Skin of body (tissue), 2 donors: ENCODE data around the gene PDLIM1. TPM values are rescaled to one million over a fixed set of nuclear protein-coding genes. Genes with fewer than 3 reads are reported as not detected.

Experiments used
- DNase-seq: peaks from one replicate; lab custom pipeline; 2025; lab: John Stamatoyannopoulos, UW
- total RNA-seq: library from RNA; depleted of rRNA; stranded (reverse); fragments of >200 nt; gene quantifications from one replicate; pipeline ENCODE4 v1.2.3, GENCODE V29; 2014

Gene PDLIM1
- total RNA-seq, 1 donor from 2014 or later, result 21.9 TPM

- no peak for DNase-seq
These were observed 24.7 kb upstream of the PDLIM1 start for GRCh38 chr10:95315509-95315908.

- DNase-seq, result no peak
These were observed 23.6 kb upstream of the PDLIM1 start for GRCh38 chr10:95314192-95314918.

- DNase-seq, result no peak
These were observed 22.2 kb upstream of the PDLIM1 start for GRCh38 chr10:95312986-95313495.

DNA sequence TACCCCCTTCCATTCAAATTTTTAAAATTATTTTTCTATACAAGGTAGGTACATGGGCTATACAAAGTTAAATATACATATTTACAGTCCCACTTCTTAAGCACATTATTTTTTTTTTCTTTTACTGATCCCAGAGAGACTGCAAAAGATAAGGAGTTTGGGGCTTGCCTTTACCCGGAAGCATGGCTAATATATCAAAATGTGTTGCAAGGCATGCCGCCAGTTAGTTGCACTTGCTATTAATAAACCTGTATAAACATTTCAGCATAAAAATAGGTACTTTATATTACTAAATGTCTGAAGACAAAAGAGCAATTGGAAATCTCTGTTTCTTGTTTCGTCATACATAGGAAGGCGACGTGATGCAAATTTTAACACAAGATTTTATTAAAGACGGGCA is 21.5 kb upstream of the PDLIM1 start:
- DNase-seq, result no peak

DNA sequence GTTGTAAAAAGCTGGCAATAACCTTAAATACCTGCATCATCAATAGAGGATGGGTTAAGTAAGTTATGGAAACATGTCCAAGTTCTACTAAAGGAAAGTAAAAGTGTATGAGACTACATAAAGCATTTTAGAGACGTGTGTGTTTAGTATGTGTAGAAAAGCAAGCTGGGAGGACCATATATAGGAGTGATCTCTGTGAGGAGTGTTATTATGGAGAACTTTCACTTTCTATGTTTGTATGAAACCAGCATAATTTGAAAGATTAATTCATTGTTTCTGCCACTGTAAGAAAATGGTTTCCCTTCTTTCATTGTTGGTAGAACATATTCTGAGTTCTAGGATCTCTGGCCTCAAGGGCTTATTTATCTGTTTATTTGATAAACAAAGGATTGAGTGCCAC is 19.2 kb upstream of the PDLIM1 start:
- no peak for DNase-seq

DNA sequence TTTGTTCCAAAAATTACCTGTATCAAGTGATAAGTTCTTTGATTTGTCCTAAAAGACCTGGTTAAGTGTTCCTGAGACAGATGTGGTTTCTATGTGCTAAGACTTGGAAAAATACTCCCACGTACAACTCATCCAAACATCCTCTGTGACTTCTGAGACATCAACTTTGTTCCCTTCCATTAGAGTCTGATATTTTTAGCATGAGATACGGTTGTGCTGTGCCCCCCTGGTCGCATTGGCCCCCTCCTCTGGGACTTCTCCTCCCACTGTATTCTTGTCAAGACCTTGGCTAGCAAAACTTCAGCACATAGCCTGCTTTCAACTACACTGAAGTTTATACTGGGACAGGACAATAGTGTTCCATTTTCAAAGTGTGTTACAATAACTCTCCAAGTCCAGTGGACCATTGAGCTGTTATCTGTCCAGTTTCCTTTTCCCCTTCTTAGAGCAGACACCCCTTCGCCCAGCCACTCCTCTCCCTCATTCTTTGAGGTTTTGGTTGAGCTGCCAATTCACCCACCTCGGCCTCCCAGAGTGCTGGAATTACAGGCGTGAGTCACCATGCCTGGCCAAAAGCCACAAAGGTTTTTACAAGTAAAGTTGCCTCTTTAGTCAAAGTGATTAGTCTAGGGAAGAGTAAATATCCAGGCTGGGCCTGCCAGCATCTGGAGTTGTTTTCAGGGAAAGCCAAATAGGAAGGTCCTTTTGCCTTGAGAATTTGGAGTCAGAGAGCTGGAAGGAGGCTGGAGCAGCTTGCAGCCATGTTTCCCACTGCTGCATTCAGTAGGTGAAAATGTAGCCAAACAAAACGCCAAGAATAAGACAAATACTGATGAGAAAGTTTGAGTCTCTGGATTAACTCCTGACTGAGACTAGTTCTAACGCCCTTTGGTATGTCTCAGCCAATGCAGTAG is 17.8 kb upstream of the PDLIM1 start:
- no peak for DNase-seq

DNA sequence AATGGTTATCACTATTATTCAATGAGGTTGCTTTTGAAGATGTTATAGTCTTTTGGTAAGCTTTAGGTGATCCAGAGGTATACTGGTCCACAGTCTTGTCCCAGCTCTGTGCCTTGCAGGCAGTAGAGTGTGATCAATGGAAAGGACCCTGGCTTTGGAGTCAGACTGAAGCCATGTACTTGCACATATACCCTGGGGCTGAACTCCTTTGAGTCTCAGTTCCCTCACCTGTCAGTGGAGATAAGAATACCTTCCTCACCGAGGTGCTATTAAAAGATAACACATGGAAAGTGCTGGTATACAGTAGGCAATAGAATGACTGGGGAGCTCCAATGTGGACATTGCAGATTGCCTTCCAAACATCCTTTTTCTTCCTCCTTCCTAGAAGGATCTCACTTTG is 16.0 kb upstream of the PDLIM1 start:
- no peak for DNase-seq

GRCh38 chr10:95306318-95306650 is 15.5 kb upstream of the PDLIM1 start:
- no peak for DNase-seq

DNA sequence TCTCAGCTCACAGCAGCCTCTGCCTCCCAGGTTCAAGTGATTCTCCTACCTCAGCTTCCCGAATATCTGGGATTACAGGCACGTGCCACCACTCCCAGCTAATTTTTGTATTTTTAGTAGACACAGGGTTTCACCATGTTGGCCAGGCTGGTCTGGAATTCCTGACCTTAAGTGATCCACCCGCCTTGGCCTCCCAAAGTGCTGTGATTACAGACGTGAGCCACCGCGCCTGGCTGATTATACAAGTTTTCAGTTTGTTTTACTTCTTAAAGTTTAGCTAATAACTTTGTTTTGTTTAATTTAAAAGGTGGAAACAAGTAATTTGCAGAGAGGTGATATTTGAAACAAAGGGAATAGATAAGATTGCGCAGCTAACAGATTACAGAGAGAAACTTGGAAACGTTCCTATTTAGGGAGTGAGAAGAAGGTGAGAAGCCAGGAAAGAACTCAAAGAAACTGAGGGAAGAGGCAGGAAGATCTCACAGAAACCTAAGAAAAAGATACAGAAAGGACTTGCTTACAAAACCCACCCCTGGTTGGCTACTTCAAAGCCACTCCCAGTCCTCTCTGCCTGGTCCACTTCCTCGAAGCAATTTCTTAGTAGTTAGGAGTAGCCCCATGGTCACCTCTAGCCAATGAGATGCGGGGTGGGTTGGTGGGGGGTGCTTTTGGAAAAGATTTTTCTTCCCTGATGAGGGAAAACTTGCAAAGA is 15.0 kb upstream of the PDLIM1 start:
- no peak for DNase-seq

- DNase-seq, result no peak
These were observed 14.2 kb upstream of the PDLIM1 start for GRCh38 chr10:95304976-95305375.

DNA sequence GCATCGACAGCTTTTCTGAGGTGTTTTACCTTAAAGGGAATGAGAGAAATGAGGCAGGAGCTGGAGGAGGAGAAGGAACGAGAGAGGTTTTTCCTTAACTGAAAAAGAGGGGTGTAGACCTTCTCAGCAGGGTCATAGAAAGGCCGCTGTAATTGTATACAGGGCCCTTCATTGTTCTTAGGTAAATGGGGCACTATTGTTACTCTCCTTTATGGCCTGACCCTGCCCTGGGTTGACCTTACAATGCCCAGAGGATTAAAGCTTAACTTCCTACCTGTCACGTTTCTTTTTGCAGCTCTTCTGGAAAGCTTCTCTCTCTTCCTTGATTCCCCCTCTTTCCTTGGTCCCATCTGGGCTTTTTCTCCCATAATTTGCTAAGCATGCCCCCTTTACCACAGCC is 13.7 kb upstream of the PDLIM1 start:
- DNase-seq, result no peak

DNA sequence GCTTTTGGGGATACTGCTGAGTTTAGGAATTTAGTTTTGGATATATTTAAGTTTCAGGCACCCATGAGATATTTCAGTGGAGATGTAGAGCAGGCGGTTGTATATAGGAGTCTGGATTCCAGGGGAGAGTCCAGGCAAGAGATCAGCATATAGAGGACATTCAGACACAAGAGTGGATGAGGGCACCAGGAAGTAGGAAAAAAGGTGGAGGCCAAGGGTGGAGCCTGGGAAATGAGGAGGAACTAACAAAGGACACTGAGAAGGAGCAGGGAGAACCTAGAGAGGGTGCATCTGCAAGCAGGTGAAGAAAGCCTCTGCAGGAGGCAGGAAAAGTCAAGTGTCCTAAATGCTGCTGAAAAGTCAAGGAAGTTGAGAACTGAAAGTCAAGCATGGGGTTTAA is 13.1 kb upstream of the PDLIM1 start:
- DNase-seq, result no peak

GRCh38 chr10:95303535-95303934 is 12.7 kb upstream of the PDLIM1 start:
- no peak for DNase-seq

GRCh38 chr10:95300022-95300539 is 9.3 kb upstream of the PDLIM1 start:
- DNase-seq, result no peak

DNA sequence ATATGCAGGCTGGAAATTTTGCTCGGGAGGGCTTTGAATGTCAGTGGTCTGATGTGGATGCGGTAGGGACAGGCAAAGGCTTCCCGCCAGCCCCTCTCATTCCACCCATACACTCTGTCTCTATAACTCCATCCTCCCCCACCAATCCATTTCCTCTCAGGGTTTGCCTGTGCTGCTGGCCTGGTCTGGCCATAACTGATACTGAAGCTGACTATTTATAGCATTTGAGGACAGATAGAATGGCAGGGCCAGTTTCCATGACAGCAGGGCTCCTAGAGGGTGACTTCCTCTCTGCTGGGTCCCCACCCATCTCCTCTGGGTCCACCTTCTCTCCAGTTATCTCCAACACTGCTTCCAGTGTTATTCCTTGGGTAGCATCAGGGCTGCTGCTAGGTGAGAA is 6.6 kb upstream of the PDLIM1 start:
- no peak for DNase-seq

DNA sequence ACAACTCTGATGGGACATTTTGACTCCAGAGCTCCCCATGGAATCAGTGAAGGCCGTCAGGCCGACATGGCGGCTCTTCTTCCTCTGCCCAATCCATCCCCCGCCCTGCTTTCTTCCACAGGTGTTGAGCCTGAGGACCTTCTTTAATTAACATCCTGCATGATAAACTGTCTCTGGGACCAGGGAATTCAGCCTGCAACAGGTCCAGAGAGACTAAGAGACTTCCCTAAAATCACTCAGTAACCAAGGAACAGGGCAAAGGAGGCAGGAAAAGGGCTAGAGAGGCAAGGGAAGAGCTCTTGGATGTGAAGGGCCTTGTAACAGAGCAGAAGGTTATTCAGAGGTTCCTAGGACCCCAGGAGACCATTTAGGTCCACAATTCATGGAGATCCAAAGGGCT is 6.0 kb upstream of the PDLIM1 start:
- no peak for DNase-seq

- DNase-seq, result no peak
These were observed 4.4 kb upstream of the PDLIM1 start for GRCh38 chr10:95295031-95295755.

DNA sequence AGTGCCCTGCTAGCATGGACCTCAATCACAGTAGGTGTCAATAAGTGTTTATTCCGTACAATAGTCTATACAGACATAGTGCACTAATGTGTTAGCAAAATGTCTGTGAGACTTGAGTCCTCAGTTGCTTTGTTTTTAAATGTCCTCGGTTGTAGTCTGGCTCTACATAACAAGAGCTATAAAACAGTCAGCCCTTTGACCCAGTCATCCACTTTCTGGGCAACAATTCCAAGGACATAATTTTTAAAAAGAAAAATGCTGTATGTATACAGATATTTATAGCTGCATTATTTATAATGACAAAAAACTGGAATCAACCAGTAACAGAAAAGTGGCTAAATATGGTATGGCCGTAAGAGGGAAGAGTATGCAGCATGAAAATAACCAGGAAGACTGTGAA is 2.8 kb upstream of the PDLIM1 start:
- no peak for DNase-seq

- DNase-seq, result no peak
These were observed 699 bp upstream of the PDLIM1 start for GRCh38 chr10:95291365-95292039.

DNA sequence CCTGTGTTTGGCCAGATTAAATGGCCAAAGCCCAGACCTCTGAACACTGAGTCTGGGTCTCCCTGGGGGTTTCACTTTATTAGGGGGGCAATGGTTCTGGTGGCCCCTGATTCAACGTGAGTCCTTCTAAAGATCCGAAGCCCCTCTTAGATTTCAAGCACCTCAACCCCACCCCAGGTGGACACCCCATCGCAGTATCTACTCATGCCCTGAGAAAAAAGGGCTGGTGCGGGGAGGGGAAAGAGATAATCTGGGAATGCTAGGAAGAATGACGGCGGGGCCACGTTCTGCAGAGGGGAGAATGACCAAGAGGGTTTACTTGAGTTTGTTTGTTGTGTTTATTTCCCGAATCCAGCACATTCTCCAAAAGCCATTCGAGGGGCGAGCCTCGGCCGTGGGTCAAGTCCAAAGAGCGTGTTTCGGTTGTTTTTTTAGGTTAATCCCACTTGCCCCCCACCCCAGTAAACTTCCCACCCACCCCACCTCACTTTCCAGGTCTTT is 832 bp downstream of the PDLIM1 start:
- DNase-seq, result no peak
